GM12878 (cell line): ENCODE data around the gene ADCY2. TPM values are rescaled to one million over a fixed set of nuclear protein-coding genes. Genes with fewer than 3 reads are reported as not detected.

Experiments
- ATAC-seq: fragments of 200-7000 bp; cut with Tn5 transposase; 3 replicates; pipeline ENCODE4 v1.9.1; 2020; ENCODE audit warnings: mild to moderate bottlenecking, moderate library complexity
- BruUV-seq: library from RNA; stranded (reverse); fragments of 400-500 nt; replicated peaks from 2 replicates; lab custom pipeline; 2021; lab: Mats Ljungman, UMichigan
- CTCF ChIA-PET: fragments of 300-600 bp; sonication (Branson Sonifier 250); formaldehyde crosslinking; extraction: SDS; loops from one replicate; lab custom pipeline; 2021; ENCODE audit warnings: inconsistent platforms; lab: Yijun Ruan, JAX
- POLR2A ChIA-PET: fragments of 350-600 bp; formaldehyde crosslinking; extraction: SDS; loops from one replicate; lab custom pipeline; 2021; ENCODE audit warnings: inconsistent platforms; lab: Charles Lee
- RAD21 ChIA-PET: fragments of 300-600 bp; sonication (Branson Sonifier 250); formaldehyde crosslinking; loops from one replicate; lab custom pipeline; 2023; ENCODE audit warnings: antibody characterized with exemption; ENCODE audit not compliant: unreplicated experiment; lab: Charles Lee
- SMC1A ChIA-PET: fragments of 300-600 bp; sonication (Branson Sonifier 250); formaldehyde crosslinking; loops from one replicate; lab custom pipeline; 2023; ENCODE audit not compliant: unreplicated experiment, uncharacterized antibody; lab: Charles Lee
- DNase-seq: peaks from one replicate; pipeline ENCODE4 v3.0.0-alpha.2; 2011; ENCODE audit warnings: low read depth, low spot score
- FAIRE-seq: peaks from 3 replicates; lab custom pipeline; 2011; peaks lifted over from hg19 to GRCh38; lab: Jason Lieb, UNC
- H2AFZ ChIP-seq: 2 replicates; pipeline ENCODE4 v1.6.0; 2011; ENCODE audit warnings: low read depth, low read length, control low read depth; ENCODE audit not compliant: control insufficient read depth
- H3K27ac ChIP-seq: 2 replicates; pipeline ENCODE4 v1.5.1; 2011; ENCODE audit warnings: control low read depth; ENCODE audit not compliant: control insufficient read depth, insufficient read depth
- H3K27me3 ChIP-seq, 2 experiments: replicated peaks in 1 of 2; 2 replicates each; pipeline versions ENCODE4 v1.6.0 to v1.6.1; 2011; ENCODE audit warnings: low read length in 1 of 2; ENCODE audit not compliant: control insufficient read depth in 2 of 2, insufficient read depth in 2 of 2
- H3K36me3 ChIP-seq, 2 experiments: 2 replicates each; pipeline ENCODE4 v1.5.1; 2011; ENCODE audit warnings: low read length in 1 of 2; ENCODE audit not compliant: control insufficient read depth in 2 of 2, insufficient read depth in 2 of 2
- H3K4me1 ChIP-seq: 2 replicates; pipeline ENCODE4 v1.6.1; 2011; ENCODE audit warnings: mild to moderate bottlenecking, low read length, moderate library complexity, mixed read lengths; ENCODE audit not compliant: control insufficient read depth, insufficient read depth
- H3K4me2 ChIP-seq: 2 replicates; pipeline ENCODE4 v1.6.0; 2011; ENCODE audit warnings: control low read depth; ENCODE audit not compliant: control insufficient read depth, insufficient read depth
- H3K4me3 ChIP-seq: fragments of 200-600 bp; sonication (generic); 2 replicates; pipeline ENCODE4 v1.5.1; 2016
- H3K79me2 ChIP-seq: 2 replicates; pipeline ENCODE4 v1.6.0; 2011; ENCODE audit warnings: low read length; ENCODE audit not compliant: control insufficient read depth, insufficient read depth
- H3K9ac ChIP-seq: 2 replicates; pipeline ENCODE4 v1.8.0; 2011; ENCODE audit warnings: low read length, control low read depth, mixed read lengths; ENCODE audit not compliant: control insufficient read depth, insufficient read depth
- H3K9me3 ChIP-seq: replicated peaks from 3 replicates; pipeline ENCODE4 v1.5.1; 2011; ENCODE audit warnings: mild to moderate bottlenecking, low read length; ENCODE audit not compliant: control insufficient read depth, insufficient read depth
- H4K20me1 ChIP-seq: 2 replicates; pipeline ENCODE4 v1.6.0; 2011; ENCODE audit not compliant: control insufficient read depth, insufficient read depth
- E2F4 ChIP-seq: IDR thresholded peaks from 2 replicates; pipeline ENCODE4 v1.6.1; 2012; ENCODE audit warnings: low read depth, low read length, improper control_type of control experiment
- NKRF ChIP-seq: fragments of 450-650 bp; conservative IDR thresholded peaks from 2 replicates; pipeline ENCODE4 v1.6.1; 2017; ENCODE audit warnings: mild to moderate bottlenecking, moderate library complexity
- NR2C2 ChIP-seq: IDR thresholded peaks from 2 replicates; pipeline ENCODE4 v1.6.1; 2011; ENCODE audit warnings: borderline replicate concordance, low read depth; ENCODE audit not compliant: control insufficient read depth, insufficient read length
- NRF1 ChIP-seq: conservative IDR thresholded peaks from 2 replicates; pipeline ENCODE4 v1.6.1; 2011; ENCODE audit warnings: mild to moderate bottlenecking, low read depth, low read length, improper control_type of control experiment
- ZNF24 ChIP-seq: fragments of 450-650 bp; IDR thresholded peaks from 2 replicates; pipeline ENCODE4 v1.6.1; 2017; ENCODE audit warnings: antibody characterized with exemption, mild to moderate bottlenecking
- WGBS: methylation state at CpG from one replicate; pipeline ENCODE4 v1.1.6; 2016; ENCODE audit warnings: low lambda C conversion rate; ENCODE audit not compliant: insufficient replicate concordance, insufficient coverage; ENCODE audit errors: missing lambda C conversion rate; 5-methylcytosine and 5-hydroxymethylcytosine counted together
- in situ Hi-C: fragments of 300-500 bp; cut with MboI; formaldehyde crosslinking; loops from 9 replicates; pipeline ENCODE4 v1.14.3; 2018; ENCODE audit warnings: mixed read lengths
- intact Hi-C: fragments of 100-400 bp; cut with micrococcal nuclease; formaldehyde crosslinking; loops from one replicate; pipeline ENCODE4 v1.14.2; 2022; ENCODE audit not compliant: unreplicated experiment
- polyA plus RNA-seq, 11 experiments: library from polyadenylated mRNA; depleted of rRNA in 4 of 11; unstranded in 6 of 11; stranded (reverse) in 5 of 11; fragments of >200 nt; fragmentation: Nextera tagmentation in 4 of 11; fragmentation: Illumina TruSeq in 1 of 11; extraction: Ambion mirVana in 4 of 11; extraction: Trizol in 1 of 11; gene quantifications; 1 replicate in 1 of 11; 2 replicates in 10 of 11; pipeline versions ENCODE4 v1.2.1 to v1.2.3, GENCODE V29; 2011 to 2016; ENCODE audit warnings: inconsistent platforms in 2 of 11, missing spikeins in 2 of 11, low read depth in 1 of 11
- total RNA-seq, 4 experiments: library from RNA; depleted of rRNA in 3 of 4; stranded (reverse); fragments of >200 nt in 3 of 4; fragmentation: Illumina TruSeq in 1 of 4; extraction: Trizol in 1 of 4; gene quantifications; 2 replicates each; pipeline versions ENCODE4 v1.2.1 to v1.2.3, GENCODE V29; 2013 to 2021

Gene ADCY2
- total and polyA plus RNA-seq, 10 of the 15 experiments (the other 5 are each of a cell fraction or from before 2014, with no cell fraction given), result 0.07 to 0.26 TPM; not detected in 8

- peaks cover 6 to 9% of the 10 kb centered on the region in 2 experiments; a peak in 3 of 4 replicates for H3K27me3 ChIP-seq
- no peak overlapping the region for H3K4me2 ChIP-seq
- no TSS peak for BruUV-seq
- no peak for ATAC-seq
- ChIA-PET SMC1A (no interaction called here), POLR2A (no interaction called here), CTCF (no interaction called here), RAD21 (no interaction called here)
- no peaks in the 10 kb centered on the region for H3K79me2 ChIP-seq
- H3K4me3 ChIP-seq, result no peak overlapping the region
- no peaks in the 10 kb centered on the region for H3K4me1 ChIP-seq
- H3K27ac ChIP-seq, result no peak overlapping the region
- intact Hi-C loops (no loop called here), in situ Hi-C loops (no loop called here)
- DNase-seq, result no peak
- FAIRE-seq, result no peak
- TF ChIP-seq NR2C2 (no peak), ZNF24 (no peak), NKRF (no peak), NRF1 (no peak), E2F4 (no peak)
- H4K20me1 ChIP-seq, result no peaks in the 10 kb centered on the region
- WGBS, result 19% methylated on average over 2 of the region's 2 CpGs
- no peak overlapping the region for H3K9ac ChIP-seq
- H3K9me3 ChIP-seq, result no peaks in the 10 kb centered on the region; the same call in 2 of the 3 replicates
- H3K36me3 ChIP-seq, result no peaks in the 10 kb centered on the region
- H2AFZ ChIP-seq, result no peak overlapping the region
Measured at GRCh38 chr5:7848296-7848695, 452.4 kb downstream of the ADCY2 start.
